NCI-H510A (cell line): Measurements from ENCODE around the gene LPAR1.

Source experiments
- DNase-seq: peaks from one replicate; lab custom pipeline; 2025; lab: John Stamatoyannopoulos, UW

The LPAR1 gene

DNA sequence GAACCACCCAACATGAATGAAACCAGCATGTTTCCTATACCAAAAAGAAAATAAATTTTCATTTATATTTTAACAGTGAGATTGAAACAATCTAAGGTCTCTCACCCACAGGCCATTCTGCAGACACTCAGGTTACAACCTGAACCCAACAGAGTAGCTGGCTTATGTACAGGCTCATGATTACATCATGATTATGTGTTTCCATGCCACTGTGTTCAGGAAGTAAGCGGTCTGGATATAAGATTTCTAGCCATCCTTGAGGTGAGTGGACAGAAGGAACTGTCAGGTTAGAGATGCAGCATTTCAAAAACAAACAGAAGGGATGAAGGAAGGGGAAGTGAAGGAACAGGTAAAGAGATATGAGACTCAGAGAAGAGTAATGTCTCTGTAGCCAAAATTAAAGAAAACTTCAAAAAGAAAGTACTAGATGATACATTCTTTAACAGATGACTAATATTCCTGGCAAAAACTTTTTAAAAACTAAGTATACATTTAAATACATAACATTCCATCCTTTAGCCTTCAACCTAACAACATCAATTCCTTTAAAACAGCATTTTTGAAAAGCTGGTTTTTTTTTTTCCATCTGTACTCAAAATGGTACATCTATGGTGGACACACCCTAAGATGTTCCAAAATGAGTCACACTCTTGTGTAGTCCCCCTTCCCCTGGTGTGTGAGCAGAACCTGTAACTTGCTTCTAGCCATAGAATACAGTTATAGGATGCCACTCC lies 119.8 kb downstream of the LPAR1 start:
- DNase-seq: no peak

DNA sequence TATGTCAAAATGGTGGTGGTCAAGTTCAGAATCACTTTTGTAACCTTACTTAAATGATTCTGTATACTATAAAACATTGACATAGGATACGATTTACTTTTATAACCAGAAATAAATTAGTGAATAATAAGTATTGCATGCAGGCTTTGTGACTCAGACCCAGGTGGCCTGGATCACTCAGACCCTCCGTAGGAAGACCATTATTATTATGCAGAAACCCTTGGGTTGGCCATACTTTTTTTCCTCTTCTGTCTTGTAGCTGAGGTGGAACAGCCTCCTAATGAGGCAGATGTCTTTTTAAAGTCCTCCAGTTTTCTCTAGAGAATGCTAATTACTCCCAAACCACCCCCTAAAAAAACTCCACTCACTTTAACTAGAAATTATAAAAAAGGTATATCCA lies 121.9 kb downstream of the LPAR1 start:
- no peak for DNase-seq

DNA sequence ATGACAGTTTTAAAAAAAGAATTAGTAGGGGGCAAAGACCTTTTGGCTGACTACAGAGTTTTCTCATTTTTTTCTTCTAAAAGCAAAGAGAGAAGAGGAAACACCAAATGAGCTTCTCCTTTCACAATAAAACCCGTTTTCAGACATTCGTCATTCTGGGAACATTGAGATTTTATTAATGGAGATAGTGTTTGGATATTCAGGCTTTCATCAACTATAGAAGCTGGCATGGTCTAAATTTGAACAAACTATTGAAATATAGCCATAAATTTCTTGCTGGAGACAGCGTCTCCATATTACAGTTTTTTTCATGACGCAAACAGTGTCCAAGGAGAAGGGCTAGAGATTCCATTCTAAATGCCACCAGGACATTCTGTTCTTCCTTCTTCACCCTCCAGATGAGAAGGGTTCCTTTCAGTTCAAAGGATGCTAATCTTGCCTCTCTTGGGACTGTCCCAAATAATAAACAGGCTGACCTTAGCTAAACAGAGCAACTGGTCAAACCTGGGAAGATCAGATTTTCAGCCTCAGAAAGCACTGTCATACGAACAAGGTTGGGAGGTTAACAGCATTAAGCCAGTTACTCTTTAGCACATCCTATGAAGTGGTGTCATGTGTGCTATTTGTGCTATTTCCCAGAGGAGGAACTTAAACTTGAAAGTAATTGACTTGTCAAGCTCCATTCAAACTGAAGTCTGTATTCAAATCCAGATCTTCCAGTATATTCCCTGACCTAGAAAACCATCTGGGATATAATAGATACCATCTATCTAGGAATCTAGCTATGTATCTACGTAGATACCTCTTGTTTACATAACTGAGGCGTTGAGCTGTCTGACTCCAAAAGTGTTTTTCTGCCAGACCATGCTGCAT lies 125.6 kb downstream of the LPAR1 start:
- no peak for DNase-seq

DNA sequence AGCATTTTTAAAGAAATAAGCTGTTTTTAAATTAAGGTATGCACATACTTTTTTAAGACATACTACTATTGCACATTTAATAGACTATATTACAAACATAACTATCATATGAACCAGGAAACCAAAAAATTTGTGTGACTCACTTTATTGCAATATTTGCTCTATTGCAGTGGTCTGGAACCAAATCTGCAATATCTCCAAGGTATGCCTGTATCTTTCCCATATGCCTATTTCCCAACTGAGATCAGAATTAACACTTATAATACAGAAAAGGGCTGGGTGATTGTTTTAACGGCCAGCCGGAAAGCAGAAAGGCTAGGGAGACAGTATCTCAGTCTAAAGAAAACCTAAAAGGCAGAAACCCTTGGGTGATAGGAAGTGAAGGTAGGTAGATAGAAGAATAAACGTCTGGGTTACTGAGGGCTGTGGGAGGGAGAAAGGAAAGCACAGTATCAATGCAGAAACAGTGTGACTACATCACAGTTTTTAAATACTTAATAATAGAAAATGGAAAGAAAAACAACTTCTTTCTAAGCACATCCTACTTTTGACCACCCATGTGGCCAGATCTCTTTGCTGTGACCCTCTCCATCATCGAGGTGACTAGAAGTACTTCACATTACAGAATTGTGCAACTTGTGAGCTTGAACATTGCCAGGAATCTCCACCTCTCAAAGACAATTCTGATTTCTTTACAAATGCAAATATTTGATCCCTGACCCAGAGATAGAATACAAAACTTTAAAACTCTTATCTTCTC lies 126.4 kb downstream of the LPAR1 start:
- DNase-seq: no peak

DNA sequence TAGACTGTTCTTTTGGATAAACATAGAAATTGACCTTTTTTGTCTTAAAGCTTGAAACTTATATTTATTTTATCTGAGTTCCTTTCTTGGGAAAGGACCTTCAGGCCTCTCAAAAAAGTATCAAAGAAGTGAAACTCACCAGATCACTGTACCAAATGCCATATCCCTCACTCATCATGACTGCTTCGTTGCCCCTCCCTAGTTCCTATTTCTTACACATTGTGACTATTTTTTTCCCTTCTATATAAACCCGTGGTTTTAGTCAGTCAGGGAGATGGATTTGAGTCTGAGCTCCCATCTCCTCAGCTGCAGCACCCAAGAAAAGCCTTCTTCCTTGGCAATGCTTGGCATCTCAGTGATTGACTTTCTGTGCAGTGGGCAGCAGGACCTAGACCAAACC lies 129.4 kb downstream of the LPAR1 start:
- no peak for DNase-seq

DNA sequence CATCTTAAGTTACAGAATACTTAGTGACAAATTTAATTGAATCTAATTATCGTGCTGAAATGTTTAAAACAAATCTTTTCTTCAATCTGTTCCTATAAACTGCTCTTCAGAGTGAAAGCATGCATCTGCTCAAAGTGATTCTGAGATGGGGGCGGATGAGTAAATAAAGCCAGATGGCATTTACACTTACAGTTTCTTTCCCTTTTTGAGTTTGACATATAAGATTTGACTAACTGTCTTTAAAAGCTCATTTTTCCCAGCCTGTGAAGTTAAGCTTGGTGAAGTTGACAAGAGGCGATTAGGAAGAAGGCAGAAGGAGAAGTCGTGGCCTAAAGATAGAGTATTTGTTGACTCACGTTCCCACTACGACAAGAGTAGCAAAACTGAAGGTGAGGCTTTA lies 137.4 kb downstream of the LPAR1 start:
- DNase-seq: no peak

DNA sequence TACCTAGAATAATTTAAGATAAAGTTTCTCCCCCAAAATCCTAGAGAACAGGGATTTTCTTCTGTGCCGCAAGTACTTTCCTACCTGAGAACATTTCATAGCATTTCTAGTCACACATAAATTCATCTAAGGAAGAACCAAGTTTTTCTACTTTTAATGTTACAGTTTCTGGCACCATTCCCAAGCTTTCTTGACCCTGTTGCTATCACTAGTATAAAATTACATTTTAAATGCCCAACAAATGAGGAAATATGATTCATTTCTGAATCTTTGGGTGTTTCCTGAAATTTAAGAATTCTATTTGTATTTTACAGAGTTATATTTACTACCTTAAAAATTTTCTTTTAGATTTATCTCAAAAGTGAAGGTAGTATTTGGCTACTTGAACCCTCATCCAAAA lies 137.8 kb downstream of the LPAR1 start:
- DNase-seq: no peak

DNA sequence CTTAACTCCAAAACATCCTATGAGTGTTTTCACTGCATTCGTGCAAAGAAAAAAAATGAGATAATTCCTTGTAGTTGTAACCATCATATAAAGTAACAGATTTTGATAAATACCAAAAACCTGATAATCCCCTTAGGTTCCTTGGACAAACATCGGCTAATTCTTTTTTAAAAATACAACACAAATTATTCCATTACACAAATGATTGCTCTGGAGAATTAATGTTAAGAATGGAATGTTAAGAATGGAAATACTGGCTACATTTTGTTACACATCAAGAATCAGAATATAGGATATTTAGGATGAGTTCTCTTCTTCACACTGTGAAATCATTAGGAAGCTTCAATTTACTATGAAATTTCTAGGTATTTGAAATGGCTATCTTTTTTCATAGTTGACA lies 139.4 kb downstream of the LPAR1 start:
- DNase-seq: no peak

DNA sequence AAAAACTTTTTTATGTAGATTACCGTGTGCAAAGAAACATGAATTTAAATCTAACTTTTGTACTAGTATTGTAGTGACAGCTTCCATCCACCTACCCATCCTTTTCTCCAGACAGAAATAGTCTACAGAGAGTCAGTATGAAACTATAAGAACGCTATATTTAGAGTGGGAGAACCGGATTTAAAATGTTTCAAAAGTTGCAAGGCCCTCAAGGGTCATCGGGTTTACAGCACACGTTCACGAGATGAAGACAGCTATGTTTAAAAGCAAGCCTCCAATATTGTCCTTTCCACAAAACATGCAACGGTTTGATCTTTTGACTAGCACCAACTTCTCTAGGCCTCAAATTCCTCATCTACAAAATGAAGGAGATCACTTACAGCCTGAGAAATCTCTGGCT lies 139.9 kb downstream of the LPAR1 start:
- DNase-seq: no peak

DNA sequence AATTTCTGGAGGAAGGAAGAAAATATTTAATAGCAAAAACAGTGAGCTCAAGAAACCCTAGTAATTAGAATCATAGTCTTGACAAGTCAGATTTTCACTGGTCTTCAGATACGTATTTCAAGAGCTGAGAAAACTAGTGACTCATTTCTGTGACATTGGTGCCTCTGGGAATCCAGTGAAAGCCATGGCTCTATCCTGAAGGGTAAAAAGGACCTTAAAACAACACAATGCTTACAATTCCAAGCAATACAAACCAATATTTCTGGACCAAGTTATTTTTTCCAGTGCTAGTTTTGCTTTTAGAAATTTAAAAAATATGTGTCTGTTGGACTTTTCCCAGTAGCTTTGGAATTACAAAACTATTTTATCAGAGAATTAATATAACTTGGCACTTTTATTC lies 140.3 kb downstream of the LPAR1 start:
- no peak for DNase-seq

DNA sequence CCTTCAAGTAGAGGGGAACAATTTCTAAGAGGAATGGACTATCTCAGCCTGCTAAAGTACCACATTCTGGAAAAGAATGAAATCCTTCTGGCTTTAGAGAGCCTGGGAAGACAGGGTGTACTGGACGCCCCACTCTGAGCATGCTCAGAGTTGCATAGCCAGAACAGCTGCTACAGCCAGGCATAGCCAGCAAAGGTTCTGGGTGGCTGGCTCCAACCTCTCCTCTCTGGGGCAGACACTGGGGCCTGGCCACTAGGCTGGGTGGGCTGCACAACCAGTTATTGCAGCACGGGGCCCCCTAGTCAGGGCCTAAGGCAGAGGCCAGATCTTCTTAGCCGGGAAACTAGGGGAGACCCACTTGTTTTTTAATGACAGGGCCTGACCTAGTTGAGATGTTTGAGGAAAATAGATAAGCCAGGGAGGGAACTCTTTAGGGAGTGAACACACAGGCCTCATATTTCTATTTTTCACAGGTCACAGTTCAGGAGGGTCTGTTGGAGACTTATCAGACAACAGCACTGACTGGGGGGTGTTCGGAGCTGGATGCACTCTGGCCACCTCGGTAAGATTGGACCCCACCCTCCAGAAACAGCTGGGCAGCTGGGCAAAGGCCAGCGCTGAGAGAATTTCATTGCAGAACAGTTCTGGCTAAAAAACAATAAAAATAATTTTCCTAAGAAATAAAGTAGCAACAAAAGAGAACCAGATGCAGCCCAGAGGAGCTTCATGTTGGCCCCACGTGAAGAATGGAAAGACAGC lies 142.9 kb downstream of the LPAR1 start:
- DNase-seq: no peak

DNA sequence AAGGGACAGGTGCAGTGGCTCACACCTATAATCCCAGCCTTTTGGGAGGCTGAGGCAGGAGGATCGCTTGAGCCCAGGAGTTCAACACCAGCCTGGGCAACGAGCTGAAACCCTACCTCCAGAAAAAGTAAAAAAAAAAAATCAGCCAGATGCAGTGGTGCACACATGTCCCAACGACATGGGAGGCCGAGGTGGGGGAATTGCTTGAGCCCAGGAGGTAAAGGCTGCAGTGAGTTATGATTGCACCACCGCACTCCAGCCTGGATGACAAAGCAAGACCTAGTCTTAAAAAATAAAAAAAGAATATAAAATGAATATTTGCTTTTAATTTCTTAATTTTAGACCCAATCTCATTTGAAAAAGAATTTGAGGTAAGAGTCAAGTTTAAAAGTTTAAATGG lies 143.5 kb downstream of the LPAR1 start:
- no peak for DNase-seq

DNA sequence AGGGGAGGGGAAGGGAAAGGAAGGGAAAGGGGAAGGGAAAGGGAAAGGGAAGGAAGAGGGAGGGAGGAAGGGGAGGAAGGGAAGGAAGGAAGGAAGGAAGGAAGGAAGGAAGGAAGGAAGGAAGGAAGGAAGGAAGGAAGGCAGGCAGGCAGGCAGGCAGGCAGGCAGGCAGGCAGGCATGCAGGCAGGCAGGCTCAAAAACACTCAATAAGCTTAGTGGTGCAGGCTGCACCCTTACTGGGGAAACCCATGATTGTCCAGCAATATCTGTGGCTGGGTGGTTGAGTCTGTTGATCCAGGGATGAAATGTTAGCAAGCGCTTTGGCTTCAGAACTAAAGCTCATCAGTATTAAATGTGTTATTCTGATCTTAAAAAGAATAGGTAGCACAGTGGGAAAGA lies 145.6 kb downstream of the LPAR1 start:
- DNase-seq: no peak

DNA sequence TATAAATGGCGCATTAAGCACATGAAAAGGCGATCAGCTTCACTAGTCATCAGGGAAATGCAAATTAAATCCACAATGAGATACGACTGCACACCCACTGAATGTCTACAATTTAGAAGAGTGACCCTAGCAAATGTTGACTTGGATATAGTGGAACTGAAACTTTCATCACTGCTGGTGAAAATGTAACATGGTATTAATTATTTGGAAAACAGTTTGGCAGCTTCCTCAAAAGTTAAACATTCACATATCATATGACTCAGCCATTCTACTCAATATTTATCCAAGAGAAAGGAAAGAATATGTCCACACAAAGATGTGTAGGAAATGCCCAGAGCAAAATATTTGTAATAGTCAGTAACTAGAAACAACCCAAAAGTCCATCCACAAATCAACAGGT lies 146.5 kb downstream of the LPAR1 start:
- DNase-seq: no peak

DNA sequence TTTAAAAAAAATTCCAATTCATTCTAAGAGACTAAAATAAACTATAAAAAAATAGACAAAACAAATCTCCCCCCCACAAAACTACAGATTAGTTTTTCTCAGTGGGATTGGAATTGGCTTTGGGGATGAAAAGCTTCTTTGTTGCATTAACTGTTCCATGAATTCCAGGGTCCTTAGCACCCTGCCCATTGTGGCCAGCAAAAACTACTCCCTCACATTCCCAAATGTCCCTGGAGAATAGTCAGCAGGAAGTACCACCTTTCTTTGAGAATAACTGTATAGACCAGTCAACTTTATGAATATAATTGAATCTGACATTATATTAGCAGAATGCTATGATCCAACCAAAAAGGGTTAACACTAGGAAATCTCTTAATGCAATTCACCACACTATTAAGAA lies 147.9 kb downstream of the LPAR1 start:
- DNase-seq: no peak

DNA sequence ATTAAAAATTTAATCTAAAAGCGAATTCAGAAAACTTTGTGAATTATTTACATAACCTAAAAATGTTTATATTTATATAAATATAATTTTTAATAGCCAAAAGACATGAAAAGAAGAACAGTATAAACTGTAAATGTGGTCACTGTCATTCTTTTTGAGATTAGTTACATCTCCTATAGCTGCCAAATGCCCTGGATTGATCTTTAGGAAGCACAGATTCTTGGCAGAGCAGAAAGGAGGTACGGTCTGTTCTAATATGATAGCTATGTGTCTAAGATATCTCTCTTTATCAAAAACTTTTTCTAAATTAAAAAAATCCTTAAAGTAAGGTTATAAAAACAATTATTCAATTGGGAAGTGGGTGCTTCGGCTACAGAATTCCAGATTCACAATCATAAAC lies 151.0 kb downstream of the LPAR1 start:
- no peak for DNase-seq

DNA sequence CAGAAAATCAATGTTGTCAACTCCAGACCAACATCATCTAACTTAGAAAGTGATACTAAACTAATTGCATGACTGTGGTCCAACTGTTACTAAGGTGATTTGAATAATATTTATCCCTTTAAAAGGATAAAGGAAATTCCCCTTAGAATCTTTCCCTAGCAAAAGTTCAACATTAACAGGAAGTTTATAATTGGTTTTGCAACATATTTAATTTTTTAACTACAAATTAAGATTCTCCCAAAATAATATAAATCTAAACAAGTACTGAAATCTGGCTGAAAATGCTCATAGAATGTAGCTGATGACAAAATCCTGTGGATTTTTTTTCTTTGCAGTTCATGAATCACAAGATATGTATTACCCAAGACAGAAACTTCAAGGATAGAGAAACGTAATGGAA lies 151.4 kb downstream of the LPAR1 start:
- no peak for DNase-seq

DNA sequence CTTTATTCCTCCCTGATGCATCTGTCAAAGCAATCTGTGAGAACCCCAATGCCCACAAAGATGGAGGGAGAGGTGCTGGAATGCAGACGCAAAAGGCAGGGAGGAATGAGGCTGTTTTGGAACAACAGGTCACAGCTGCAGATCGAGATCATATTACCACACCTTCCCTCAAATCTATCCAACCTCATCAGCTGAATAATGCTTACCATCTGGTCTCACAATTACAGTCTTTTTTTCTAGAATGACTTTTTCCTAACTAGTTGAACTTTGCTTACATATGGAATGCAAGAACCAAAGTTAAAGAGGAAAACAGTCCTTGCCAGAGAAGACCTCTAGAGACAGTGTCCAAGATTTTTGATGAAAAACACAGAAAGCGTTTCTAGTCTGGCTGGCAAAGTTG lies 158.1 kb downstream of the LPAR1 start:
- DNase-seq: no peak

DNA sequence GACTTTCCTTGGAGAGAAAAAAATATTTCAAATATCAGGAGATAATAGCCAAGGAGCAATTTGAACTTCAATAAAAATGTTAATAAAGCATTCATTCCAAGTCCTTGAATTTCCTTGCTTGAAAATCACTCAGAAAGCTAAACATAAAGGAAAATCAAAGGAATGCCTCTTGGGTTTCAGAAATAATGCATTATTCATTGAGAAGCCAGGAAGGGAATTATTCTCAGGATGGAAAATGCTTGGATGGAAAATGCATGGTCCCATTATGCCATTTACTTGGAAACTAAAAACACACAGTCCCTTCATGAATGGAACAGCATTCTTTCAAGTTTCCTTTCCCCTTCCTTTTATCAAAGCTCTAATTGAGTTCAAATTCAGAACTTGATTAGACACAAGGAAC lies 160.9 kb downstream of the LPAR1 start:
- DNase-seq: no peak

DNA sequence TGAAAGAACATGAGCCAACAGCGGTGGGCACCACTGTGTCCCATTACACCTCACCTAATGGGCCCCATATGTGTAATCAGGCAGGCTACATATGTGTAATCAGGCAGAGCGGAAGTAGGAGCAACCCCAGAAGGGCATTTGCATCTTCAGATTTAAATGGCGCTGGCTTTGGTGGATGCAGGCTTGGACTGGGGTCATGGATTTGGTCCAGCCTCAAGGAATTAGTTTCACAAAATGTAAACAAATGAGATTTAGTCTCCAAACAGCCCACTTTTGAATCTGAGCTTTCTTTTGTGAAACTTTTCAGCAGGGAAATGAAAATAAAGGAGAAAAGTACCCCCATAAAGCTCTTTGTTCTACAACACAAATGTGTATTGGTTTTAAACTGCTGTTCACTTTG lies 161.3 kb downstream of the LPAR1 start:
- DNase-seq: no peak

DNA sequence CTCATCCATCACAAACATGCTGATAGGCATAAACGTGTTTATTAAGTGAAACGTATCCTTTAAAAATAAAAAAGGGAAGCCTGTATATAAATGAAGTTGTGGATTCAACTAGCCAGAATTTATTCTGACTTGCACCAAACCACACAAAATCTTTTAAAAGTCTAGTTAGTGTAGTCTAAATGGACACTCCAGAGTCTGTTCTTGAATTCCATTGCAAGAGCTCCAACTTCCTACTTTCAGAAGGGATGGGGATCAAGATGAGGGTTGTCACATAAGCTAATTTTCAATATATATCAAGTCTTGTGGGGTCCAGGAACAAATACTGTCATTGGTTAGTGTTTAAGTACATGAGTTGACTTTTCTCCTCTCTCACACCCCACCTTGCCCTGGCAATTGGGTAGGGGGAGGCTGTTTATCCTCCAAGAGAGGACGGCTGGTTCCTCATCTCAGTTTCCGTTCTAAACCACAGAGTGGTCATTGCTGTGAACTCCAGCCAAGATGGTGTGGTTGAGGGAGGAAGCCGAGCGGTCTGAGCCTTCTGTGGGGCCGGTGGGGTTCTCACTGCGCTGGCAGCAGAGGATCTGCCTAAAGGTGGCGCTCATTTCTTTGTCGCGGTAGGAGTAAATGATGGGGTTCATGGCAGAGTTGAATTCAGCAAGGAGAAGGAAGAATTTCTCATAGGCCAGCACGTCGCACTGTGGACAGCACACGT lies 163.2 kb downstream of the LPAR1 start:
- DNase-seq: no peak

DNA sequence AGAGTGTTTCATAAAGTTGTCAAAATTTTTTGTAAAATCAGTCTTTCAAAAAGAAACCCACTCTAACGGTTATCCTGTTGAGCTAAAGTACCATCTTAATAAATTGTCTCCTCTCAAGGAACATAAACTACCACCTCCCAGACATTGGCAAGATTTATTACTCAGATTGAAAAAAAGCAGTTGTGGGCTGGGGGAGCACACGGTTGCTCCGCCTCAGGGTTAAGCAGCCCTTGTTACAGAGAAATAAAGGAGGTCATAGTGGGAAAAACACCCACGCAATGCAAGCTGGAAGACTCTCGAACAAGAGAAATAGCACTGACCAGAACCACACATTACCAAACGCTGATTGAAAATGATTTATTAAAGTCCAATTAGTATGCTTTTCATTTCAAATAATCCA lies 165.3 kb downstream of the LPAR1 start:
- DNase-seq: no peak
